HCEC 1CT (cell line): ENCODE results near the gene PANK4.
"Not testable (repeated sequence)": the region's sequence is repeated elsewhere in the genome, so short reads cannot be mapped to it uniquely, and the experiment has no call there.

Experiments used
- DNase-seq: peaks from one replicate; pipeline ENCODE4 v3.0.0-alpha.2; 2017

Gene PANK4

GRCh38 chr1:2473198-2473597, 53.2 kb downstream of the PANK4 start:
- no peak for DNase-seq

- DNase-seq = no peak
These were observed 53.7 kb downstream of the PANK4 start for GRCh38 chr1:2472561-2473177.

- no peak for DNase-seq
These were observed 54.3 kb downstream of the PANK4 start for GRCh38 chr1:2472109-2472508.

- DNase-seq = no peak
These were observed 54.8 kb downstream of the PANK4 start for GRCh38 chr1:2471587-2472001.

GRCh38 chr1:2471159-2471471, 55.3 kb downstream of the PANK4 start:
- DNase-seq = no peak

- DNase-seq = no peak
These were observed 55.9 kb downstream of the PANK4 start for GRCh38 chr1:2470290-2471158.

- no peak for DNase-seq
These were observed 57.1 kb downstream of the PANK4 start for GRCh38 chr1:2469103-2469940.

GRCh38 chr1:2468540-2468939, 57.9 kb downstream of the PANK4 start:
- DNase-seq = no peak

GRCh38 chr1:2468041-2468472, 58.3 kb downstream of the PANK4 start:
- no peak for DNase-seq

- DNase-seq = no peak
These were observed 59.3 kb downstream of the PANK4 start for GRCh38 chr1:2466958-2467554.

GRCh38 chr1:2466270-2466665, 60.1 kb downstream of the PANK4 start:
- no peak for DNase-seq

GRCh38 chr1:2465371-2466269, 60.8 kb downstream of the PANK4 start:
- DNase-seq = no peak

- no peak for DNase-seq
These were observed 63.0 kb downstream of the PANK4 start for GRCh38 chr1:2463396-2463795.

GRCh38 chr1:2462819-2463218, 63.6 kb downstream of the PANK4 start:
- DNase-seq = no peak

- no peak for DNase-seq
These were observed 65.2 kb downstream of the PANK4 start for GRCh38 chr1:2460996-2461751.

GRCh38 chr1:2460203-2460602, 66.2 kb downstream of the PANK4 start:
- no peak for DNase-seq

- peak; percentile 21 for DNase-seq
These were observed 66.6 kb downstream of the PANK4 start for GRCh38 chr1:2459757-2460156.

- DNase-seq = not testable (repeated sequence)
These were observed 67.2 kb downstream of the PANK4 start for GRCh38 chr1:2459102-2459753.

GRCh38 chr1:2458687-2459086, 67.7 kb downstream of the PANK4 start:
- DNase-seq = no peak
